ENCODE results near the gene STARD3.

GRCh38 chr17:39609416-39610025, 27.4 kb upstream of the STARD3 start:
- no peak for TF ChIP-seq SP1 (CRISPR knock-in tag; conservative IDR thresholded peaks at IDR 0.05)
- TF ChIP-seq CTCF (IDR thresholded peaks at IDR 0.05) = no peak
- no peak for TF ChIP-seq NR2C2 (CRISPR knock-in tag; IDR thresholded peaks at IDR 0.05)
- no peak for TF ChIP-seq FOXP1 (CRISPR knock-in tag; IDR thresholded peaks at IDR 0.05; ENCODE audit: borderline replicate concordance)
- no peak for TF ChIP-seq USF2 (CRISPR knock-in tag; IDR thresholded peaks at IDR 0.05)
- TF ChIP-seq ZBTB21 (CRISPR knock-in tag; IDR thresholded peaks at IDR 0.05; ENCODE audit: borderline replicate concordance) = no peak
